Heart left ventricle (tissue), 16 donors: ENCODE data around the gene PPP1R1B. TPM values are rescaled to one million over a fixed set of nuclear protein-coding genes. Genes with fewer than 3 reads are reported as not detected.
A peak's percentile ranks its signal among the peaks of the same experiment; 100 is the strongest.

Experiments
- ATAC-seq, 4 donors: fragments of 200-7000 bp; cut with Tn5 transposase; one replicate each; pipeline ENCODE4 v1.9.1; 2020 to 2022; ENCODE audit warnings: moderate library complexity in 4 of 4, mild to moderate bottlenecking in 3 of 4, moderate number of reproducible peaks in 1 of 4
- DNase-seq, 5 donors: peaks; one replicate each; pipeline ENCODE4 v3.0.0-alpha.2; 2020
- H3K27ac ChIP-seq, 12 donors: fragments of 200-600 bp; sonication (generic) in 4 of 12; one replicate each; pipeline versions ENCODE4 v1.5.0 to v1.8.0; 2016 to 2022; ENCODE audit warnings: mild to moderate bottlenecking in 2 of 12
- H3K27me3 ChIP-seq, 9 donors: fragments of 200-600 bp; sonication (generic) in 2 of 9; one replicate each; pipeline versions ENCODE4 v1.5.1 to v1.8.0; 2016 to 2022; ENCODE audit warnings: mild to moderate bottlenecking in 3 of 9
- H3K36me3 ChIP-seq, 9 donors: fragments of 200-600 bp; sonication (generic) in 2 of 9; one replicate each; pipeline versions ENCODE4 v1.5.0 to v1.8.0; 2018 to 2022; ENCODE audit warnings: mild to moderate bottlenecking in 2 of 9
- H3K4me1 ChIP-seq, 12 donors: fragments of 200-600 bp; sonication (generic) in 4 of 12; one replicate each; pipeline versions ENCODE4 v1.5.0 to v1.8.0; 2016 to 2022; ENCODE audit warnings: mild to moderate bottlenecking in 3 of 12
- H3K4me3 ChIP-seq, 12 donors: fragments of 200-600 bp; sonication (generic) in 4 of 12; one replicate each; pipeline versions ENCODE4 v1.5.0 to v1.8.0; 2017 to 2022; ENCODE audit warnings: mild to moderate bottlenecking in 9 of 12, moderate library complexity in 4 of 12
- H3K9me3 ChIP-seq, 12 donors: fragments of 200-600 bp; sonication (generic) in 4 of 12; one replicate each; pipeline versions ENCODE4 v1.5.0 to v1.8.0; 2016 to 2022; ENCODE audit warnings: mild to moderate bottlenecking in 1 of 12
- POLR2A ChIP-seq, 2 donors: fragments of 450-650 bp; IDR thresholded peaks; one replicate each; pipeline ENCODE4 v1.6.1; 2017; ENCODE audit warnings: antibody characterized with exemption in 2 of 2, mild to moderate bottlenecking in 2 of 2, moderate library complexity in 2 of 2
- WGBS, 4 donors: extraction: QIAGEN DNeasy Blood & Tissue Kit in 2 of 4; methylation state at CpG; one replicate each; pipeline versions ENCODE4 v1.1.5 to v1.1.7; 2013 to 2018; 5-methylcytosine and 5-hydroxymethylcytosine counted together
- intact Hi-C, 10 donors: fragments of 100-400 bp; cut with DNase I; formaldehyde crosslinking; loops; one replicate each; pipeline versions ENCODE4 v1.11.1 to v1.14.2; 2022
- polyA plus RNA-seq, 2 donors: library from polyadenylated mRNA; stranded (reverse); fragments of 200-250 nt; gene quantifications; one replicate each; pipeline ENCODE4 v1.2.3, GENCODE V29; 2013
- total RNA-seq, 9 donors: library from RNA; depleted of rRNA in 2 of 9; stranded (reverse); fragments of >200 nt in 2 of 9; fragmentation: NEBNext Ultra II Directional in 3 of 9; extraction: Animal tissue kit (Norgen Biotek cat#: 25700) in 3 of 9; gene quantifications; one replicate each; pipeline versions ENCODE4 v1.1.0 to v1.2.4, GENCODE V29; 2016 to 2023
- TF ChIP-seq, protein P1 (sequence below), 12 donors: fragments of 200-600 bp; sonication (generic) in 4 of 12; IDR thresholded peaks; one replicate each; pipeline versions ENCODE4 v1.5.0 to v1.8.0; 2018 to 2022; ENCODE audit warnings: antibody characterized with exemption in 12 of 12, mild to moderate bottlenecking in 5 of 12
- donor health status: ischemic (EF 13 %, LVEDD 7.1; RV severe dilation, severe dysfunction).
- donor health status: healthy with polysubstance abuse.
- donor health status: DM: no; HTN: yes; CAD: no.
- donor health status: DM: no; HTN: no; CAD: no.
- donor health status: ischemic (EF 25% LVEDD 6.9; RV normal size, moderate dysfunction).
- donor health status: ischemic (EF 25% LVEDD 5.7; RV mildly dilated, moderate dysfunction).
- donor health status: healthy.
- donor health status: DM: yes; HTN: yes; CAD: no.
- donor health status: ischemic (EF 35%, LVEDD 5.7; RV mildly dilated, moderate dysfunction).
- donor health status: nonischemic (EF 11% LVEDD 7.7; RV severe dilation, severe dysfunction).
- donor health status: DM: yes; HTN: yes; CAD: no.
- donor health status: PGD.
- donor health status: ischemic (EF 29% LVEDD 5.4; RV normal size, mild dysfunction).
- donor health status: nonischemic (EF 23%, LVEDD 6.1; RV moderate dilation, normal function).

The PPP1R1B gene
- total and polyA plus RNA-seq, 11 donors: 0.54 to 5.8 (median 0.88) TPM; not detected in 1

DNA sequence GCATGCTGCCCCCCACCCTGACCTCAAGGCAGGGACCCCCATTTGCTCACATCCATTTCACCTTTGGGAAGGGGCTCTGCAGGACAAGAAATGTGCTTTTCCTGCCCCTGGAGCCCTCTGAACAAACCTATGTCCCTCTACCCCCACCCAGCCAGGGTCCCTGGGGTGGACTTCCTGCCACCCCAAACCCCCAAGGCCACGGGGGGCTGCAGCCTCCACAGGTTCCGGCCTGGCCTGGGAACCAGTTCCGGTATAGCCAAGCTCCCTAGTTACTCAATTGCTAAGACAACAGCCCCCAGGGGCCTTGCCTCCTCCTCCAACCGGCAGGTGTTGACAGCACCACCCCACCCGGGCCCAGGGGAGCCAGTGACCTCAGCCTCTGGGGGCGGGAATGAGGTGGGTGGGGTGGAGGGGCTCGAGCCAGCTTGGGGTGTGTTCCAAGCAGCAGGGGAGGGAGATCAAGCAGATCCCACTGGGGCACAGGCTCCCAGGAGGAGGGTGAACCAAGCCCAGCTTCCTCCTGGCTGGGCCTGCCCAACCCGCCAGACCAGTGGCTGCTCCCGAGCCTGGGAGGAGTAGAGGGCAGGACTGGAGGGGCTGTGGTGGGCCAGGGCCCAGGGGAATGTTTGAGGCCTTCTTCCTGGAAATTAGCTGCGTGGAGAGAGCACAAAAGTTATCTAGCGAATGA lies 48.1 kb downstream of the PPP1R1B start:
- H3K4me3 ChIP-seq: no peak overlapping the region
- no peak for TF ChIP-seq POLR2A (IDR thresholded peaks at IDR 0.05)
- TF ChIP-seq, protein P1, sequence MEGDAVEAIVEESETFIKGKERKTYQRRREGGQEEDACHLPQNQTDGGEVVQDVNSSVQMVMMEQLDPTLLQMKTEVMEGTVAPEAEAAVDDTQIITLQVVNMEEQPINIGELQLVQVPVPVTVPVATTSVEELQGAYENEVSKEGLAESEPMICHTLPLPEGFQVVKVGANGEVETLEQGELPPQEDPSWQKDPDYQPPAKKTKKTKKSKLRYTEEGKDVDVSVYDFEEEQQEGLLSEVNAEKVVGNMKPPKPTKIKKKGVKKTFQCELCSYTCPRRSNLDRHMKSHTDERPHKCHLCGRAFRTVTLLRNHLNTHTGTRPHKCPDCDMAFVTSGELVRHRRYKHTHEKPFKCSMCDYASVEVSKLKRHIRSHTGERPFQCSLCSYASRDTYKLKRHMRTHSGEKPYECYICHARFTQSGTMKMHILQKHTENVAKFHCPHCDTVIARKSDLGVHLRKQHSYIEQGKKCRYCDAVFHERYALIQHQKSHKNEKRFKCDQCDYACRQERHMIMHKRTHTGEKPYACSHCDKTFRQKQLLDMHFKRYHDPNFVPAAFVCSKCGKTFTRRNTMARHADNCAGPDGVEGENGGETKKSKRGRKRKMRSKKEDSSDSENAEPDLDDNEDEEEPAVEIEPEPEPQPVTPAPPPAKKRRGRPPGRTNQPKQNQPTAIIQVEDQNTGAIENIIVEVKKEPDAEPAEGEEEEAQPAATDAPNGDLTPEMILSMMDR (IDR thresholded peaks at IDR 0.05): no peak
- H3K27me3 ChIP-seq: peaks cover 0 to 10% (median 0%) of the 10 kb centered on the region in 9 donors
- H3K27ac ChIP-seq: peak overlapping the region; percentile 67 to 93 (median 90)
- no peaks in the 10 kb centered on the region for H3K9me3 ChIP-seq
- H3K36me3 ChIP-seq: peaks cover 0 to 6% (median 0%) of the 10 kb centered on the region in 9 donors
- intact Hi-C loops: loop anchor here in 5 of 10 donors (5.0 to 10.0 kb wide), 4 partner anchors 38 to 77 kb away; partner anchors contain the start of genes STARD3 (in 2 of the 5) and PPP1R1B (in 1 of the 5)
- H3K4me1 ChIP-seq: peaks cover 0 to 82% (median 46%) of the 10 kb centered on the region in 12 donors
- ATAC-seq (peak; percentile 5 to 39 (median 18)), DNase-seq (peak; percentile 61 to 83 (median 69))
- 13 to 28% (median 20%) methylated on average over 9 to 11 of the region's 11 CpGs for WGBS, 4 donors

DNA sequence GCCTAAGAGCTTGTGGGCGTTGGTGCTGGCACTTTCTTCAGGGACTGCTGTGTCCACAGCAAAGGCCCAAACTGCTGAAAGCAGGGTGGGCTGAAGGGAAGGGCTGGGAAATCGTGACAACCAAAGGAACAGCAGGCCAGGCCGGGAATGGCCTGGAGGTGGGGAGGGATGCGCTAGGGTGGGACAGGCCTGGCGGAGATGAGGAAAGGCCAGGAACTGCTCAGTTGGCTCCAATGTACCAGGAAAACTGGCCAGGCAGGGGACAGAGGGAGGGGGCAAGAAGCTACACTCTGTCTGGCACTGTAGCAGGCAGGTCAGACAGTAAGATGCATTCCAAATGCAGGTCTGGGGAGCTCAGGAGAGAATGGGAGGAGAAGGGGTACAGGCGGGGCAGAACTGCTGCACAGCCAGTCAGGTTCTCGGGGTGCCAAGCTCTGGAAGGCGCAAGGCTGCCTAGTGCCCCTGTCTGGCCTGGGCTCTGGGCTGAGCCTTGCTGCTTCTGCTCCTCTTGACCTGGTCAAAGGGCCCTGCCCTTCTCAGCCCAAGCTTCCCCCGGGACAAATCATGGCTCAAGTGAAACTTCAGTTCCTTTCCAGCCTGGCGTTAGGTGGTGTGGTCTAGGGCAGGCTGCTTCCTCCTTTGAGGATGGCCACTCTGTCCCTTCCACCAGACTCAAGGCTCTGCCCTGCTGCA lies 48.8 kb downstream of the PPP1R1B start:
- intact Hi-C loops: loop anchor here in 1 of 10 donors (10.0 kb wide), 1 partner anchor 51 kb away; the partner anchor contains the start of gene PPP1R1B
- ATAC-seq (no peak), DNase-seq (peak in 1 of 5 donors; percentile 44)
- Histone ChIP-seq H3K4me3 (no peak overlapping the region), H3K27ac (peak overlapping the region; percentile 67 to 93 (median 90)), H3K9me3 (no peaks in the 10 kb centered on the region), H3K27me3 (peaks cover 0 to 6% (median 0%) of the 10 kb centered on the region in 9 donors), H3K36me3 (peaks cover 0 to 9% (median 0%) of the 10 kb centered on the region in 9 donors), H3K4me1 (peaks cover 0 to 83% (median 52%) of the 10 kb centered on the region in 12 donors)
- TF ChIP-seq, protein P1 (IDR thresholded peaks at IDR 0.05): no peak
- no peak for TF ChIP-seq POLR2A (IDR thresholded peaks at IDR 0.05)
- WGBS, 4 donors: 61 to 65% (median 62%) methylated on average over 10 of the region's 10 CpGs

DNA sequence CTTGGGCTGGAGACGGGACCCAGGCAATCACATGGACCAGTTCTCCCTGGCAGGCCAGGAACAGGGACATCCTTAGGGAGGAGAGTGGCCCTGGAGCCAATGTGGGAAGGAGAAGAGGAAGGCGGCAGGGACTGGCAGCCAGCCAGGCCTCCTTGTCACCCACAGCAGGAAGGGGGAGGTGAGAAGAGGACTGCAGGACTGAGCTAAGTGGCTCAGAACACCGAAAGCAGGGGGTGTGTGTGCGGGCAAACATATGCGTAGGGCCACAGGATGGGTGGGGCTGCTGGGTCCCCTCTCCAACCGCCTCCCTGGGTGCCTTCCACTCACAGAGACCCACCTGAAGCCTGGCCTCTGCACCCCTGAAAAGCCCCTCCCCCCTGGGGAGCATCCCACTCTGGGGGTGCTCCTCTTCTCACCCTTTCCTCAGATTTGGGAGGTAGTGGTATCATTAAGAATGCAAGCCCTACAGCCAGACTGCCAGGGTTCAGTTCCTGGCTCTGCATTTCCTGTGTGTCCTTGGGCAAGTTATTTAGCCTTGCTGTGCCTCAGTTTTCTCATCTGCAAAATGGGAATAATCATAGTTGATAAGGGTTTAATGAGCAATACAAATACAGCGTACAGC lies 49.6 kb downstream of the PPP1R1B start:
- ATAC-seq: peak; percentile 9 to 38 (median 32)
- DNase-seq: peak; percentile 66 to 89 (median 82)
- peaks cover 0 to 3% (median 0%) of the 10 kb centered on the region in 9 donors for H3K27me3 ChIP-seq
- H3K36me3 ChIP-seq: peaks cover 0 to 17% (median 0%) of the 10 kb centered on the region in 9 donors
- intact Hi-C loops: loop anchor here in 1 of 10 donors (10.0 kb wide), 1 partner anchor 52 kb away; the partner anchor contains the start of gene PPP1R1B
- H3K4me3 ChIP-seq: no peak overlapping the region
- TF ChIP-seq, protein P1 (IDR thresholded peaks at IDR 0.05): no peak
- no peak for TF ChIP-seq POLR2A (IDR thresholded peaks at IDR 0.05)
- H3K27ac ChIP-seq: peak overlapping the region; percentile 73 to 93 (median 90)
- no peaks in the 10 kb centered on the region for H3K9me3 ChIP-seq
- H3K4me1 ChIP-seq: peaks cover 0 to 76% (median 52%) of the 10 kb centered on the region in 12 donors
- WGBS, 4 donors: 17 to 26% (median 23%) methylated on average over 7 of the region's 7 CpGs
